Measurements from ENCODE around the gene UROC1.

UROC1 gene

DNA sequence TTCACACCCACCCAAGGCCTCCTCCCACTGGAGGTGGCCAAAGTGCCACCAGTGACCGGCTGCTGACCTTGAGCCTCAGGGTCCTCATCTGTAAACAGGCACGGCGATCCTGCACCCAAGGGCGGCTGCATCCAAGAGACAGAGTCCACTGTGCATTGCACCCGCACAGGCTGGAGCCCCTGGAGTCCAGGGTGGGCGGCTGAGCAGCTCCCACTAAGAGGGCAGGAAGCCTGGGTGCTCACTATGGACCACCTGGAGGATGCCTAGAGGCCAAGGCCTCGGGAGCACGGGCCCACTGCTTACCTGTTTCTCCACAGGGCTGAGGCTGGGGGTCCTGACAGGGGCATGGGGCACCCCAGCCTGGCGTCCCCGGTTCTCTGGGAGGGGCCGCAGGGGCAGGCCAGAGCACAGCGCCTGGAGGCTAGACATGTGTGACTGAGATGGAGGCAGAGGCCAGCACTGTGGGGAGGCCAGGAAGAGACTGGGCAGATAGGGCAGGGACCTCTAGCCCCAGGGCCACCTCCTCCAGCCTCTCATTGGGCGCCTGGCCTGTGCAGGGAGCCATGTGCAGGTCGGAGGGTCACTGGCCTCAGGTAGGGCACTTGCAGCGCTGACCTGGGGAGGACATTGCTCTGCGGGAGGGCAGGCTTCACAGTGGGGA, at the start of gene UROC1:
Gene UROC1, minus strand, starts transcription at position 483 of the 661 bp plus-strand sequence. Its CDS starts 54 bp downstream, at position 429.
- CTCF ChIA-PET, result no interaction called here

DNA sequence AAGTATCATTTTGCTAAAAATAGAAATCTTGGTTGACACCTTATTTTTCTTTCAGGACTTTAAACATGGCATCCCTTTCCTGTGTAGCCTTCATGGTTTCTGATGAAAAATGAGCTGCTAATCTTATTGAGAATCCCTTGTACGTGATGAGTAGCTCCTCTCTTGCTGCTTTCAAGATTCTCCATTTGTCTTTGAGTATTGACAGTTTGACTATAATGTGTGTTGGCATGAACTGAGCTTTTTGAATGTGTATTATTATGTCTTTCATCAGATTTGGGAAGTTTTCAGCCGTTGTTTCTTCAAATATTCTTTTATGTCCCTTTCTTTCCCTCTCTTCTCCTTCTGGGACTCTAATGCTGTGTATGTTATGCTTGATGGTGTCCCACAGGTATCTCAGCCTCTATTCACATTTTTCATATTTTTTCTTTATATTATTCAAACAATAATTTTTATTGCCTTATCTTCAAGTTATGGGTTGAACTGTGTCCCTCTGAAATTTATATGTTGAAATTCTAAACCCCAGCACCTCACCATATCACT, 45.2 kb upstream of the UROC1 start:
- no peak for DNase-seq (ENCODE audit: extremely low spot score)
- no peak for TF ChIP-seq CTCF (IDR thresholded peaks at IDR 0.05; ENCODE audit: control extremely low read depth, extremely low read depth, low read depth, missing control alignments)
- ChIA-PET POLR2A (no interaction called here), CTCF (no interaction called here)

More for the DNA sequence above, at the start of gene UROC1:
- no peak for DNase-seq (ENCODE audit: extremely low spot score)
- TF ChIP-seq CTCF (IDR thresholded peaks at IDR 0.05; ENCODE audit: control extremely low read depth, extremely low read depth, low read depth, missing control alignments), result no peak
- POLR2A ChIA-PET, result no interaction called here

- CTCF ChIA-PET, result interaction anchor here (1.6 kb wide), 1 partner anchor 36 kb away, joined by 4 read pairs; no protein-coding TSS in a partner anchor
- POLR2A ChIA-PET, result no interaction called here
- TF ChIP-seq CTCF (IDR thresholded peaks at IDR 0.05; ENCODE audit: control extremely low read depth, extremely low read depth, low read depth, missing control alignments), result no peak
- DNase-seq (ENCODE audit: extremely low spot score), result no peak
These were observed 40.9 kb upstream of the UROC1 start, which contains the start of gene C3orf22 for GRCh38 chr3:126558336-126559071. TSS of gene C3orf22 (minus strand) at chr3:126558932. CDS start at chr3:126553390, 5,542 bp downstream.

- no peak for DNase-seq (ENCODE audit: extremely low spot score)
- no peak for TF ChIP-seq CTCF (IDR thresholded peaks at IDR 0.05; ENCODE audit: control extremely low read depth, extremely low read depth, low read depth, missing control alignments)
- POLR2A ChIA-PET, result no interaction called here
- CTCF ChIA-PET, result interaction anchor here (1.6 kb wide), 1 partner anchor 35 kb away, joined by 4 read pairs; no protein-coding TSS in a partner anchor
These were observed 40.2 kb upstream of the UROC1 start for GRCh38 chr3:126557761-126558160.

GRCh38 chr3:126557415-126557745, 39.8 kb upstream of the UROC1 start:
- CTCF ChIA-PET, result no interaction called here
- no peak for TF ChIP-seq CTCF (IDR thresholded peaks at IDR 0.05; ENCODE audit: control extremely low read depth, extremely low read depth, low read depth, missing control alignments)

GRCh38 chr3:126556637-126557414, 39.3 kb upstream of the UROC1 start:
- POLR2A ChIA-PET, result no interaction called here
- CTCF ChIA-PET, result no interaction called here
- DNase-seq (ENCODE audit: extremely low spot score), result no peak
- TF ChIP-seq CTCF (IDR thresholded peaks at IDR 0.05; ENCODE audit: control extremely low read depth, extremely low read depth, low read depth, missing control alignments), result no peak

More at GRCh38 chr3:126557415-126557745, 39.8 kb upstream of the UROC1 start:
- DNase-seq (ENCODE audit: extremely low spot score), result no peak
- POLR2A ChIA-PET, result no interaction called here
